ENCODE data around the gene CLMP.

GRCh38 chr11:123072332-123072761 is 122.7 kb downstream of the CLMP start:
- no peak for TF ChIP-seq EZH2 (IDR thresholded peaks at IDR 0.05)
- no peak for TF ChIP-seq CTCF (IDR thresholded peaks at IDR 0.05 in 2 of 3, conservative IDR thresholded peaks at IDR 0.05 in 1 of 3; ENCODE audit: borderline replicate concordance in 1 of 3, insufficient read depth in 1 of 3, low read depth in 2 of 3, low read length in 2 of 3)
- TF ChIP-seq EGR1 (IDR thresholded peaks at IDR 0.05; ENCODE audit: low read depth) = no peak
- no peak for TF ChIP-seq MAX (IDR thresholded peaks at IDR 0.05)

All from HCT116 (cell line).